GM21528 (cell line): Measurements from ENCODE around the gene CNTLN.
"Not testable (repeated sequence)": the region's sequence is repeated elsewhere in the genome, so short reads cannot be mapped to it uniquely, and the experiment has no call there.

Experiments
- ATAC-seq: cut with Tn5 transposase; IDR thresholded peaks from one replicate; pipeline ENCODE4 v1.9.1; 2021; ENCODE audit warnings: mild to moderate bottlenecking, moderate library complexity; ENCODE audit not compliant: unreplicated experiment, low FRiP score

CNTLN gene

DNA sequence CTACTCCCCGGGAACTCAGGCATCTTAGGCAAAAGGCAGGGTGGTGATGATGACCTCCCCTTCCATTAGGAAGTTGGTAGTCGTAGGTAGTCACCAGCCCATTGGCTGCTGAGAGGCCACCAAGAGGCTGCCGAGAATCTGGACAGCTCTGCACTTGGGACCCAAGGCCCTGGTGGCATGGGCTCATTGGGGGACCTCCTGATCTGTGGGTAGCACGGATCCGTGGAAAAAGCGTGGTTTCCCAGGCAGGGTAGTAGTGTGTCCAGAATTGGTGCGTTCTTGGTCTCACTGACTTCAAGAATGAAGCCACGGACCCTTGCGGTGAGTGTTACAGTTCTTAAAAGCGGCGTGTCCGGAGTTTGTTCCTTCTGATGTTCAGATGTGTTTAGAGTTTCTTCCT, 158.8 kb downstream of the CNTLN start:
- no peak for ATAC-seq

DNA sequence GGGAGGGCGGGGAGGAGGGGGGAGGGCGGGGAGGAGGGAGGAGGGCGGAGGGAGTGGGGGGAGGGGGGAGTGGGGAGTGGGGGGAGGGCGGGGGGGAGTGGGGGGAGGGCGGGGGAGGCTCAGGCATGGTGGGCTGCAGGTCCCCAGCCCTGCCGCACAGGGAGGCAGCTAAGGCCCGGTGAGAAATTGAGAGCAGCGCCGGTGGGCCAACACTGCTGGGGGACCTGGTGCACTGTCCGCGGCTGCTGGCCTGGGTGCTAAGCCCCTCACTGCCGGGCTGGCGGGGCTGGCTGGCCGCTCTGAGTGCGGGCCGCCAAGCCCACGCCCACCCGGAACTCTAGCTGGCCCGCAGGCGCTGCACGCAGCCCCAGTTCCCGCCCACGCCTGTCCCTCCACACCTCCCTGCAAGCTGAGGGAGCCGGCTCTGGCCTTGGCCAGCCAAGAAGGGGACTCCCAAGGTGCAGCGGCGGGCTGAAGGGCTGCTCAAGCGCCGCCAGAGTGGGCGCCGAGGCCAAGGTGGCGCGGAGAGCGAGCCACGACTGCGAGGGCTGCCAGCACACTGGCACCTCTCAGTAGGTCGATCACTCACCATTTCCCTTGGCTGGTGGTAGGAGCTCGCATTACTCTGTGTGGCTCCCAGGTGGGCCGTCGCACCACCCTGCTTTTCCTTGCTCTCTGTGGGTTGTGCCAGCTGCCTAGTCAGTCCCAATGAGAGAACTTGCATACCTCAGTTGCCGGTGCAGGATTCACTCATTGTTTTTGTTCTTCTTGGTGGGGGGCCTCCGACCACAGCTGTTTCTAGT, 160.2 kb downstream of the CNTLN start:
- ATAC-seq, result no peak

DNA sequence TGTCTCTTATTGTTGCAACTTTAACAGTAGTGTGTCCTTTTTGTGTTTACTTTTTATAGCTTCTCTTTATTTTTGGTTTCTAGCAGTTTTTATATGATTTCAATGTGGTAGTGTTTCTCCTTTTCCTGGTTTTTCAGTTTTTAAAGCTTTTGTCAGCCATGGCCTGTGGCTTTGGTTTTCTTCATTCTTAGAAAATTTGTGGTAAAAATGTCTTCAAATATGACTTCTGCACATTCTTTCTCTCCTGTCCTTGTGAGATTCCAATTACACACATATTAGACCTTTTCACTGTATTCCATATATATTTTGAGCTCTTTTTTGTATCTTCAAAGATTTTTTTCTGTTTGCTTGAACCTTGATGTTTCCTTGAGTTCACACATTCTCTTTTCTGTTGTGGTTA, 180.5 kb downstream of the CNTLN start:
- ATAC-seq, result no peak

DNA sequence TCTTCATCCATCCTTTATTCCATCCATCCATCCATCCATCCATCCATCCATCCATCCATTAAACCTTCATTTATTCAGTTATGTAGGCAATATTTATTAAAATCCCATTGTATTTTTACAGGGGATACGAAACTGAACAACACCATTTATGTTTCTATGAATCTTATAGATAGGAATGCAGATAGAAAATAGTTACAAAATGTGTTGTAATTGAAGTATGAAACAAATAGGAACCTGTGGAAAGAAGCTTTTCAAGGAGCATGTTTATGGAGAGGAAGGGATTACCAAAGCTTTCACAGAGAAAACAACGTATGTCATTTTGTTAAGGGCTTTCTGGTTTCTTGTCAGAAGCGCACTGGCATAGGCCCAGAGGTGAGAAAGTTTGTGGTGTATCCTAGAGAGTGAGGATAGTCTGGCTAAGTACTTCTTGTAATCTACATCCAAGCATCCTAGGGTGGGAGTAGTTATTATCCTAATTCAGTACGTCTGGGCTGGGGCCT, 184.0 kb downstream of the CNTLN start:
- no peak for ATAC-seq

DNA sequence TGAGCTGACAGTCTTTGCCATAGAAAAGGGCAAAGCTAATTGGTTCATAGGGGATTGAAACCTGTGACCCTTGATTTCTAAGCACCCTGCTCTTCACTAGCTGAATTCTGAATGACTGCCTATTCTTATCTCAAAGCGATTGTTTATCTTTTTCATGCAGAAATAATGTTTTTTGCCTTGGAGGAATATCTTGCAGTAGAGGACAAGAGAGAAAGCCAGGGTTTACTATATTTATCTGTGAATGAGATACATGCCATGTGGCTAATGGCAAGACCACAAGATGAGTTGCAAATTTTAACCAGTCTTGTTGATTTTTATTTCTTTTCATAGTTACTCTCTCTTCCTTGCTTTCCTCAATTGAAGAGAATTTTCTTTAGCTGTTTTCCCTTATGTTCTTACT, 185.0 kb downstream of the CNTLN start:
- ATAC-seq, result no peak

DNA sequence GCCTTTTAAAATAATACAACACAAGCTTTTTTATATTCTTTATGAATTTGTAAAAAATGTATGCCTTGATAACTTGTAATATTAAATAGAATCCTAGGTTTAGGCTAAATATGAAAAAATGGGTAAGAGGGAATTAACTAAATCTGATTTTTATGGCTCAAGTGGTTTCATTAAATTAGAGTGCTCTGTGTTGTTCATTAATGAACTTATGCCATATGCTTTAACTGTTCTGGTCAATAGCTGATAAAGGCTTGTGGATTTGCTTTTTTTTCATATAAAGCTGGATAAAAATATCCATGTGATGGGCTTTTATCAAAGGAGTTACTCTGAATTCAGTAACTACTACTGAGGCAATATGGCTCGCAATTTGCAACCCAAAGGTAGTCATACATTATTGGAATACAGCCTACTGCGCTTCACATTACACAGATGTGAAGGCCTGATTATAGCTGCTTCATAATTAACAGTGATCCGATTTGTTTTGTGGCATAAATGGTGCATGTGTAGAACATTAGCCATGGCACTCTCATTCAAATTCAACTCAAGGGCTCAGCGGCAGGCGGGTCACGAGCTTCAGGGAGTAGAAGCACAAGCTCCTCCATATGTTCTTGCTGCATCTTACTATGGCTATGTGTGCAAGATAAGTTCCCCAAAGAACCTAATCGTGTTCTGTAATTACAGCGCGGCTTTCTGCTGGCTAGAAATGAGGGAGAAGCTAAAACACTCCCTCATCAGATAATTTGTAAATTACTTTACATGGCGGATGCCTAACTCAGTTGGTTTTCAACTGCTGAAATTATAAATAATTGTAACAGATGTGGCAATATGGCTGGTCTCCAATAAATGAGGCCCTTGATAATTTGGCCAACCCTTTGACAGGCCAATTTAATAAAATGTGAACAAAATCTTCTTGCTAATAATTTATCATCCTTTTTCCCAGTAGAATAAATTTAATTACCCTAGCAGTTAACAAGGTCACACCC, 188.3 kb downstream of the CNTLN start:
- ATAC-seq, result no peak

DNA sequence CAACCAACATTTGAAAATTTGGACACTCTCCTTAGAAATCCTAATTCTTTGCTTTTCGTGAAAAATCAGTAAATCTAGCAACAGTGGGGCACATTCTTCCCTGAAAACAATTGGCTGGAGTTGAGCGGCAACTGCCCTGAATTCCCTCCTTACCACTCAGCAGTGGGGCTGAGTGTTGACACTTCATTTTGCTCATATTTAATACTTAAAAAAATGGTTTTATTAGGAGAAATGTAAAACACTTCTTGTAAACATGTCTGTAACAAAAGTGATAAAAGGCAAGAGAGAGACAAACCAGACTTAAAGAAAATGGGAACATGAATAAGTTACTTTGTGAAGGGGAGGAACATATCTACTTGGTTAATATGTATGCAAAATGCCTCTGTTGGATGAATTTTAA, 193.5 kb downstream of the CNTLN start:
- ATAC-seq, result no peak

DNA sequence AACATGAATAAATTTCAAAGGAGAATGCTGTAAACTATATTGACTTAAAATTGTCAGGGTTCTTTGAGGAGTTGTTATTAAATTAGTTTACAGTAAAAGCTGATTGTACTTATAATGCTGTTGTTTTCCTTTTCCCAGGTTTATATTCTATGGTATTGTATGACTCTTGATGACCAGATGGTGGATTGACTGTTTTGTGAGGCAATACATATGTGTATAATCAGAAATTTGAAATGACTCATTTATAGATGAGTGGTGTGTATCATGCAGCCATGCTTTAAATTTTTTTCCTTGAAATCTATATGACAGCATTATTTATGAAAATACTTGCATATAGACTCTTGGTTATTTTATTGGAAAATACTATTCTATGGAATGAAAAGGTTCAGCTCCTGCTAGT, 195.3 kb downstream of the CNTLN start:
- ATAC-seq, result no peak

DNA sequence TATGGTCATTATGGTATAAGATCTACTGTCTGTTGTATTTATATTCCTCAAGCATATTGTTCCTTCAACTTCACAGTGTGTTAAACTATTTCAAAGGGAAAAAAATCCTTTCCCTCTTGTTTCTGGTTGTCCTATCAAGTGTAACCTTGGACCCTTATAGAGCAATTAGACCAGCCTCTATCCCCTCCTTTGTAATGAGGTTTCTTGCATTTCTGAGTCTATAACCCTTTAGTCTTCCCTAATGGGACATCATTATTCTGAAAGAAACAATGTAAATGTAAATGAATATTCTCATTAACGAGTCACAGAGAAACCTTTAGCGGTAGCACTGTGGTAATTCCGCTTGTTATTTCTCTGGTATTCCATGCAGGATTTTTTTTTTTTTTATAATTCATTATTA, 197.3 kb downstream of the CNTLN start:
- ATAC-seq, result no peak

DNA sequence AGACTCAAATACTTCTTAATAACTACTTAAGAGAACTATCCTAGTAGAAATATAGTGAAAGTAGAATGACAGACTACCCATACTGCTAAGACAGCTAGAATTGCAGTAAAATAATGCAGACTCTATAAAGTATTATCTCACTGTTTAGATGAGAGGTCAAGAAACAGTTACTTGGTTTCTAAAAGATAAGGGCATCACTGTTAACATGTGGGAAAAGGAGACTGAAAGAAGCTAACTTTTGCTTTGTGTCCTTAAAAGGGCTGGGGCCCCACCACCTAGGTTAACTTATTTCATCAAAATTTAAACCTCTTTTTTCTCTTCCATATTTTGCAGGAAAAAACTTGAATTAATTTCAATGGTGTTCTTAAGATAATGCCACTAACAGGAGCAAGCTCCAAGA, 204.3 kb downstream of the CNTLN start:
- no peak for ATAC-seq

DNA sequence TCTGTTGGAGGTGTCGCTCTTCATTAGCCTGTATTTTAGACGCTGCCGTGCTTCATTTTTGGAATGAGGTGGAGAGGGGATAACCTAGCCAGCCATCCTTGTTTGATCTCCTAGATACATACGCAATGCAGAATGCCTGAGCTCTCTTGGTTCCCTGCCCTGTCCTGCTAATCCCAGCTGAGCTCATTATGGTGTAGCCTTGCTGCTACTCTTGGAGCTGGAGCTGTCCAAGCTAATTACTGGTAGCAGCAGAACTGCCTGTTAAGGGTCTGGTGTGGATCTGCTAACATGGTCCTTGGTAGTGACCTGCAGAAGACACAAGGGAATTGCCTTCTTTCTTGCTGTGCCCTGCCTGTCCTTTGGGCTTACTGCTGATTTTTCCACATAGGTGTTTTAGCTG, 207.9 kb downstream of the CNTLN start:
- no peak for ATAC-seq

DNA sequence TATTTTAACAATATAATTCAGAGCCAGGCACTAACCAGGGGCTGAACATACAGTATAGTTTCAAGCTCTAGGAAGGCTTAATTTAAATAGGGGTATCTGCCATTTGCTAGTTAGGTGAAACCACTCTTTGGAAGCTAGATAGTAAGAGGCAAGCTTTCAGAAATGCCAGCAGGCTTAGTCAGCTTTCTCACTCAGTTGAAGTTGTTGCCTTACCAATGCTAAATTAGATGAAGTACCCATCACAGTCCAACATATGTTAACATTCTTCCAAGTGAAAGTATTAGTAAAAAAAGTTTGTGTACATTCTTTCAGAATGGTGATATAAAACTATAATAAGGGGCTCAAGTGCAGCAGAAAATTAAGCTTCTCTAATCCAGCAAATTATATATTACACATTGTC, 215.0 kb downstream of the CNTLN start:
- ATAC-seq, result no peak

DNA sequence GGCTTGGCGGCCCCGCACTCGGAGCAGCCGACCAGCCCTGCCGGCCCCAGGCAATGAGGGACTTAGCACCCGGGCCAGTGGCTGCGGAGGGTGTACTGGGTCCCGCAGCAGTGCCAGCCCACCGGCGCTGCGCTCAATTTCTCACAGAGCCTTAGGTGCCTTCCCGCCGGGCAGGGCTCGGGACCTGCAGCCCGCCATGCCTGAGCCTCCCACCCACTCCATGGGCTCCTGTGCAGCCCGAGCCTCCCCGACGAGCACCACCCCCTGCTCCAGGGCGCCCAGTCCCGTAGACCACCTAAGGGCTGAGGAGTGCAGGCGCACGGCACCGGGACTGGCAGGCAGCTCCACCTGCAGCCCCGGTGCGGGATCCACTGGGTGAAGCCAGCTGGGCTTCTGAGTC, 219.2 kb downstream of the CNTLN start:
- ATAC-seq, result not testable (repeated sequence)

DNA sequence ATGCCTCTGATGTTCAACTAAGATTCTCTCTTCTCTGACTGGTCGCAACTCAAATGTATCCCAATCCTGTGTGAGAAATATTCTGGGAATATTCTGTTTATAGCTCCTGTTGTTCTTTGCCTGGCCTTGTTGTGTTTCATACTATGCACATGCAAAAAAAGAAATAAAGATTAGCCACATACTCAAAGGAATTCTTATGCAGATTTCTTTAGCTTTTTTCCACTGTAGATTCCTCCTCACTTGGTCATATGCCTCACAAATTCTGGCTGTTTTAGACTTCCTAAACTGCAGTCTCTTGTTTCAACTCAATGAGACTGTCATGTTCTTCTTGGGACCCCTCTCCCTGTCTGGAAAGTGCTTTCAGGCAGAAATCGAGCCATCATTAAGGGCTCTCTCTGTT, 226.5 kb downstream of the CNTLN start:
- ATAC-seq, result no peak

DNA sequence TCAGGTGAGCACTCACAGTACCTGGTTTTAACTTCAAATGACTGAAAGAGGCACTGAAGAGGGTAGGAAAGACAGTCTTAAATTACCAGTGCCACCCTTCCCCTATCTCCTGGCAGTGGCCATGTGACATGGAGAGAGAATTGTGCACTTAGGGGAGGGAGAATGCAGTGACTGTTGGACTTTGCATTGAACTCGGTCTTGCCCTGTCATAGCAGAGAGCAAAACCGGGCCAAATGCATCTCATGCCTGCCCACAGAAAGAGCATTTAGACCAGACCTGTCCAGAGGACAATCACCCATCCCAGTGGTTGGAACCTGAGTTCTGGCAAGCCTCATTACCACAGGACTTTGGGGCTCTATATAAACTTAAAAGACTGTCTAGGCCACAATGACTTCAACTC, 232.2 kb downstream of the CNTLN start:
- no peak for ATAC-seq

DNA sequence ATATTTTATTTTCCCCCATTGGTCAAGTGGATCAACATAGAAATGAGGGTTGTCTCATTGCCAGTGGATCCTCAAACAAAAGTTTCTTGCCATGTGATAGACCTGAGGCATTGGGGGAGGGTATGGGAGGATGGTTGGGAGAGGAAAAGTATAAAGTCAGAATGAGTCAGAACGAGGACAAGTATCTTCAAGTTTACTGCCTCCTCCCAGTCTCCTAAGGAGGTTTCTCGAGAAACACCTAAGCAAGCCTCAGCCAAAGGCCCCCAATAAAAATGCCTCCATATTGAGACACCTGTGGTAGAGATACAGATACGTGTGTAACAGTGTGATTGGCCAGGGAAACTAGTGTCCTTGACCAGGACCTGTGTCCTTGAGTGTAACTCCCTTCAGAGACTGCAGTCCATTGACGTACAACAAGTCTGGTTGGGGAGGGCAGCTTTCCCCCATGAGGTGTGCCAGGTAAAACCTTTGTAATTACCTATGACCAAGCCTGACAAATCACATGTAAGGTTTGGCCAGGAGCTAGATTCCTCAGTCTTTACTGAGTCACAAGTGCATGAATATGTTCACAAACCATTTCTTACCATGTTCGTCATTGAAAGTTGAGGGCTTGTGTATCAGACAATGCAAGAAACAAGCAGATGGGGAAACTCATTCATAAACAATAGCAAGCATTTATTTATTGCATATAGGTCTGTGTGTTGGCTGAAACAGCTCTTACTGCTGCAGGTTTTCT, 245.5 kb downstream of the CNTLN start:
- ATAC-seq, result no peak

DNA sequence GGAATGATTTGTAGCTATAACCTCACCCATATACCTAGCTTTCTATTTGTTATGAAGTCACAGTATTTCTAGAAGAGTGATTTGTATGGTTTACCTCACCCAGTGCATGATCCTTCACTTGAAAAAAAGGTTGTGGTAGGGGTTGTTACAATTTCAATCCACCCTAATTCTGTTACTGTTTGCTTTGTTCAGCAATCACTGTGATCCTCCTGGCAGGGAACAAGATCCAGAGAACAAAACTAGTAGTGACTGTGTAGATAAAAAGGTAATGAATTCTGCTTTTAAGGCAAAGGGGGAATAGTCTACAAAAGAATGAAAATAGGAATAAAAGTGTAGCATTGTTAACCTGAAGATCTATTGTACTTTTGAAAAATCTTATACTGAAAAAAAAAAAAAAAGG, 252.7 kb downstream of the CNTLN start:
- no peak for ATAC-seq

DNA sequence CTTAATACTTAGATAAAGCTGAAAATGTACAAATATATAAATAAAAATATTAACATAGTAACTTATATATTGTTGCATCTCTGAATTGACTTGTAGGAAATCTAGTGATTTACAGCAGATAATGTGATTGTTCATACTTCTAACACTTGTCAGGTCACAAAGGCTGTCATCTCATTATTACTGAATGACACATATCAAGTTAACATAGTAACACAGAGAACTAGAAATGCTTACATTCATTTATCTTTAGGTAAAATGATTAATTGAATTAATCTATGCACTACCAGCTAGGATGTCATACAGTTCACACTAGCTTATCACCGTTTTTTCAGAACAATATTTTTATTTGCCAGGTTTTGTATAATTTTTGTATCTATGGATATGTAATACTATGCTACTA, 254.2 kb downstream of the CNTLN start:
- no peak for ATAC-seq

DNA sequence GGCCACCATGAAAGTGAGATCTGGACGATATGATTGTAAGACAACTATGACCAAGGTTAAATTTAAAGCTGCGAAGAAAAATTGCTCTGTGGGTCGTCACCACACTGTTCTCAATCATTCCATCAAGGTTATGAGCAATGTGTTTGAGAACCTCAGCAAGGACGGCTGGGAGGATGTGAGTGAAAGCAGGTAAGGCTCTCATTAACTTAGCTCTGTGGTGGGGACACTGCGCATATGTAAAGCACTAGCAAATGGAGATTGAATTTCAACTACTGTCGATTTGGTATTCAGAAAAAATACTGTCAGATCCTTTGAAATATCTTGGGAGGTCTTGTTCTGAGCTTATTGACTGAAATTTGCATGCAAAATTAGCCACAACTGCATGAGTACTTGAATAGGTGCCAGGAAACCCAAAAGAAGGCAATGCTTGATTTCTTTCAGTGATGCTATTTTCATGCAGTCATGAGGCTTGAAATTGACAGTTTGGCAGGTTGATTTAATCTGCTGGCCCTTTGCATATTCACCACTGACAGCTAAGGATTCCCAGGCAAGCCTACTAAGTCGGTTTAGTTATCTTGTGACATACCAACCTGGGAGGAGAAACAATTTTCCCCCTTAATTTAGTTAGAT, 260.2 kb downstream of the CNTLN start:
- ATAC-seq, result no peak

DNA sequence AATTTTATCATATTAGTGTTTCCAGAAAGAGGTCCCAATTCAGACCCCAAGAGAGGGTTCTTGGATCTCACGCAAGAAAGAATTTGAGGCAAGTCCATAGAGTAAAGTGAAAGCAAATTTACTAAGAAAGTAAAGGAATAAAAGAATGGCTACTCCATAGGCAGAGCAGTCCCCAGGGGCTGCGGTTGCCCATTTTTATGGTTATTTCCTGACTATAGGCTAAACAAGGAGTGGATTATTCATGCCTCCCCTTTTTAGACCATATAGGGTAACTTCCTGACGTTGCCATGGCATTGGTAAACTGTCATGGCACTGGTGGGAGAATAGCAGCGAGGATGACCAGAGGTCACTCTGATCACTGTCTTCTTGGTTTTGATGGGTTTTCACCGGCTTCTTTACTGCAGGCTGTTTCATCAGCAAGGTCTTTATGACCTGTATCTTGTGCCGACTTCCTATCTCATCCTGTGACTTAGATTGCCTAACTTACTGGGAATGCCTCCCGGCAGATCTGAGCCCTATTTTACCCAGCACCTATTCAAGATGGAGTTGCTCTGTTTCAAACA, 262.4 kb downstream of the CNTLN start:
- ATAC-seq, result not testable (repeated sequence)
